ENCODE data around the gene RALBP1.

DNA sequence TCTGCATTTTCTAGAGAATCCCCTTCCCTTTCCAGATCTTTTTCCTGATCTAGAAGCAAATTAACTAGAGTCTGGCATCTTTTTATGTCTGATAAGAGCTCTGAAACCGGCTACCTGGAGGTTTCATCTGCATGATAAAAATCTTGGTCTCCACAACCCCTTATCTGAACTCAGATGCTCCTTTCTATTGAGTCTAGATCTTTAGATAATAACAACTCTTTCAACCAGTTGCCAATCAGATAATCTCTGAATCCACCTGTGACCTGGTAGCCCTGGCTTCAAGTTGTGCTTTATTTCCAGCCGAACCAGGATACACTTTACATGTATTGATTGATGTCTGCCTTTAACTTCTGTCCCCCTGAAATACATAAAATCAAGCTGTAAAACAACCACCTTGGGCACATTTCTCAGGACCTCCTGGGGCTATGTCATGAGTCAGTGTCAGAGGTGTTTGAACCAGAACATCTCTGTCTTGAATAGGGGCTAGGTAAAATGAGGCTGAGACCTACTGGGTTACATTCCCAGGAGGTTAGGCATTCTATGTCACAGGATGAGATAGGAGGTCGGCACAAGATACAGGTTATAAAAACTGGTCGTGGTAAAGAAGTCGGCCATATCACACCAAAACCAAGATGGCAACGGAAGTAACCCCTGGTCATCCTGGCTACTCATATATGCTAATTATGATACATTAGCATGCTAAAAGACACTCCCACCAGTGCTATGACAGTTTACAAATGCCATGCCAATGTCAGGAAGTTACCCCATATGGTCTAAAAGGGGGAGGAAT is 20.8 kb downstream of the RALBP1 start:
- TF ChIP-seq POLR2A (IDR thresholded peaks at IDR 0.05): no peak
- TF ChIP-seq, protein P1, sequence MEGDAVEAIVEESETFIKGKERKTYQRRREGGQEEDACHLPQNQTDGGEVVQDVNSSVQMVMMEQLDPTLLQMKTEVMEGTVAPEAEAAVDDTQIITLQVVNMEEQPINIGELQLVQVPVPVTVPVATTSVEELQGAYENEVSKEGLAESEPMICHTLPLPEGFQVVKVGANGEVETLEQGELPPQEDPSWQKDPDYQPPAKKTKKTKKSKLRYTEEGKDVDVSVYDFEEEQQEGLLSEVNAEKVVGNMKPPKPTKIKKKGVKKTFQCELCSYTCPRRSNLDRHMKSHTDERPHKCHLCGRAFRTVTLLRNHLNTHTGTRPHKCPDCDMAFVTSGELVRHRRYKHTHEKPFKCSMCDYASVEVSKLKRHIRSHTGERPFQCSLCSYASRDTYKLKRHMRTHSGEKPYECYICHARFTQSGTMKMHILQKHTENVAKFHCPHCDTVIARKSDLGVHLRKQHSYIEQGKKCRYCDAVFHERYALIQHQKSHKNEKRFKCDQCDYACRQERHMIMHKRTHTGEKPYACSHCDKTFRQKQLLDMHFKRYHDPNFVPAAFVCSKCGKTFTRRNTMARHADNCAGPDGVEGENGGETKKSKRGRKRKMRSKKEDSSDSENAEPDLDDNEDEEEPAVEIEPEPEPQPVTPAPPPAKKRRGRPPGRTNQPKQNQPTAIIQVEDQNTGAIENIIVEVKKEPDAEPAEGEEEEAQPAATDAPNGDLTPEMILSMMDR (IDR thresholded peaks at IDR 0.05): no peak
- TF ChIP-seq POLR2AphosphoS5 (IDR thresholded peaks at IDR 0.05): no peak
